ENCODE data around the gene PHACTR1. TPM values are rescaled to one million over a fixed set of nuclear protein-coding genes. Genes with fewer than 3 reads are reported as not detected.
A peak's percentile ranks its signal among the peaks of the same experiment; 100 is the strongest.

The PHACTR1 gene
- total and polyA plus RNA-seq, 2 of the 4 experiments (the other 2 are of a cell fraction) = not detected

GRCh38 chr6:13308332-13308731 lies 591.8 kb downstream of the PHACTR1 start:
- H3K4me2 ChIP-seq (ENCODE audit: low read depth, low read length) = no peak overlapping the region
- H4K91ac ChIP-seq (ENCODE audit: insufficient read depth, low read depth, low read length) = 0 out of 2 replicates have a peak overlapping the region, but pooled peaks have one; percentile 13
- H3K27me3 ChIP-seq (ENCODE audit: control insufficient read depth, insufficient read depth, low read length) = no peaks in the 10 kb centered on the region
- H4K20me1 ChIP-seq (ENCODE audit: insufficient read depth, low read length) = no peaks in the 10 kb centered on the region
- in situ Hi-C loops (cut with MboI; ENCODE audit: low sequenced_read_pairs) (no loop called here), dilution Hi-C loops (cut with HindIII; ENCODE audit: low sequenced_read_pairs, unreplicated experiment) (no loop called here), intact Hi-C loops (cut with micrococcal nuclease) (no loop called here)
- H4K8ac ChIP-seq (ENCODE audit: low read depth in 2 of 2, low read length in 2 of 2) = no peak overlapping the region
- CTCF ChIA-PET = no interaction called here
- H2AK9ac ChIP-seq (replicated peaks; ENCODE audit: low read depth, low read length, poor library complexity) = no peak overlapping the region
- H3K4me3 ChIP-seq (ENCODE audit: insufficient read depth, low read depth, low read length) = no peak overlapping the region
- H3K4ac ChIP-seq (ENCODE audit: low read depth, low read length) = no peak overlapping the region
- H3K23ac ChIP-seq (ENCODE audit: low read depth, low read length) = no peak overlapping the region
- TF ChIP-seq CHD1 (IDR thresholded peaks at IDR 0.05; ENCODE audit: low read depth, low read length) (no peak), POLR2A (IDR thresholded peaks at IDR 0.05; ENCODE audit: low read depth, low read length) (no peak)
- no peak overlapping the region for H3K18ac ChIP-seq (ENCODE audit: low read depth, low read length)
- peaks cover 16% of the 10 kb centered on the region for H3K36me3 ChIP-seq (ENCODE audit: control insufficient read depth, insufficient read depth, low read length)
- no peak overlapping the region for H2AFZ ChIP-seq (replicated peaks; ENCODE audit: low read length, poor library complexity)
- no peak overlapping the region for H2BK20ac ChIP-seq (ENCODE audit: low read depth, low read length)
- no peak overlapping the region for H2BK15ac ChIP-seq (ENCODE audit: low read depth, low read length)
- no peak overlapping the region for H2AK5ac ChIP-seq (ENCODE audit: low read depth, low read length)
- POLR2A ChIA-PET (ENCODE audit: unreplicated experiment) = no interaction called here
- H3K9me3 ChIP-seq (ENCODE audit: control insufficient read depth, insufficient read depth, low read length) = no peaks in the 10 kb centered on the region
- H4K5ac ChIP-seq (ENCODE audit: low read depth, low read length) = no peak overlapping the region
- BruUV-seq (replicated peaks) = no TSS peak
- WGBS, 2 experiments (ENCODE audit: extremely low coverage in 2 of 2, insufficient read length in 1 of 2) = no CpG with 5 or more reads among the region's 1 CpG
- 0 out of 4 replicates have a peak, but pooled peaks cover 0 to 3% of the 10 kb centered on the region in 2 experiments for H3K79me1 ChIP-seq (ENCODE audit: low read depth in 1 of 2, low read length in 2 of 2)
- no peak overlapping the region for H3K27ac ChIP-seq (ENCODE audit: insufficient read depth, low read length)
- no peak overlapping the region for H2BK120ac ChIP-seq (ENCODE audit: low read depth, low read length)
- no peak overlapping the region for H3K56ac ChIP-seq (ENCODE audit: extremely low read depth, insufficient read depth, low read length)
- H3K9ac ChIP-seq (ENCODE audit: low read depth, low read length) = no peak overlapping the region
- DNase-seq = no peak
- no peaks in the 10 kb centered on the region; the same call in 1 of the 2 replicates for H3K9me1 ChIP-seq (ENCODE audit: insufficient read depth, low read length)
- ATAC-seq (ENCODE audit: low read depth) = no peak
- H2BK5ac ChIP-seq (ENCODE audit: low read depth, low read length, poor library complexity, severe bottlenecking) = no peak overlapping the region
- peaks cover 3% of the 10 kb centered on the region; the same call in 1 of the 2 replicates for H3K4me1 ChIP-seq (ENCODE audit: control insufficient read depth, insufficient read depth, low read length)
- no peak overlapping the region for H3K14ac ChIP-seq (replicated peaks; ENCODE audit: low read depth, low read length)
